ENCODE measurements around the gene TMX1.
A peak's percentile ranks its signal among the peaks of the same experiment; 100 is the strongest.

The TMX1 gene

GRCh38 chr14:51240804-51241380 is 845 bp downstream of the TMX1 start:
- in situ Hi-C loops (cut with HindIII; ENCODE audit: low sequenced_read_pairs) = no loop called here
- no peak for TF ChIP-seq CTCF (IDR thresholded peaks at IDR 0.05; ENCODE audit: low read depth, low read length, missing control alignments)

GRCh38 chr14:51242545-51243490 is 2.8 kb downstream of the TMX1 start:
- in situ Hi-C loops (cut with HindIII; ENCODE audit: low sequenced_read_pairs) = no loop called here
- H3K4me3 ChIP-seq (ENCODE audit: low read depth, low read length) = no peak overlapping the region
- peak; percentile 14 for TF ChIP-seq CTCF (IDR thresholded peaks at IDR 0.05; ENCODE audit: low read depth, low read length, missing control alignments)
- DNase-seq (ENCODE audit: low read depth) = no peak

More at GRCh38 chr14:51240804-51241380, 845 bp downstream of the TMX1 start:
- no peak for DNase-seq (ENCODE audit: low read depth)
- peak overlapping the region; percentile 94 for H3K4me3 ChIP-seq (ENCODE audit: low read depth, low read length)

- no peak for DNase-seq (ENCODE audit: low read depth)
- no peak for TF ChIP-seq CTCF (IDR thresholded peaks at IDR 0.05; ENCODE audit: low read depth, low read length, missing control alignments)
- in situ Hi-C loops (cut with HindIII; ENCODE audit: low sequenced_read_pairs) = no loop called here
- H3K4me3 ChIP-seq (ENCODE audit: low read depth, low read length) = no peak overlapping the region
These were observed 4.5 kb downstream of the TMX1 start for GRCh38 chr14:51244591-51244990.

- no peak overlapping the region for H3K4me3 ChIP-seq (ENCODE audit: low read depth, low read length)
- in situ Hi-C loops (cut with HindIII; ENCODE audit: low sequenced_read_pairs) = no loop called here
- no peak for DNase-seq (ENCODE audit: low read depth)
- no peak for TF ChIP-seq CTCF (IDR thresholded peaks at IDR 0.05; ENCODE audit: low read depth, low read length, missing control alignments)
These were observed 6.0 kb downstream of the TMX1 start for GRCh38 chr14:51246032-51246431.

GRCh38 chr14:51248016-51248987 is 8.3 kb downstream of the TMX1 start:
- no peak overlapping the region for H3K4me3 ChIP-seq (ENCODE audit: low read depth, low read length)
- DNase-seq (ENCODE audit: low read depth) = no peak
- no peak for TF ChIP-seq CTCF (IDR thresholded peaks at IDR 0.05; ENCODE audit: low read depth, low read length, missing control alignments)
- in situ Hi-C loops (cut with HindIII; ENCODE audit: low sequenced_read_pairs) = no loop called here

- H3K4me3 ChIP-seq (ENCODE audit: low read depth, low read length) = no peak overlapping the region
- no peak for DNase-seq (ENCODE audit: low read depth)
- TF ChIP-seq CTCF (IDR thresholded peaks at IDR 0.05; ENCODE audit: low read depth, low read length, missing control alignments) = no peak
- in situ Hi-C loops (cut with HindIII; ENCODE audit: low sequenced_read_pairs) = no loop called here
These were observed 11.4 kb downstream of the TMX1 start for GRCh38 chr14:51251486-51251885.
